CD4-positive, alpha-beta memory T cell (primary cell): ENCODE measurements around the gene USP34. TPM values are rescaled to one million over a fixed set of nuclear protein-coding genes. Genes with fewer than 3 reads are reported as not detected.
"Not testable (repeated sequence)": the region's sequence is repeated elsewhere in the genome, so short reads cannot be mapped to it uniquely, and the experiment has no call there.

ENCODE experiments used
- CTCF ChIA-PET: fragments of 350-600 bp; sonication (Branson Sonifier 250); formaldehyde crosslinking; loops from one replicate; lab custom pipeline; 2021; ENCODE audit warnings: inconsistent platforms; ENCODE audit not compliant: partially characterized antibody; lab: Charles Lee
- POLR2A ChIA-PET: fragments of 350-600 bp; sonication (Branson Sonifier 250); formaldehyde crosslinking; loops from one replicate; lab custom pipeline; 2021; ENCODE audit not compliant: partially characterized antibody; lab: Charles Lee
- DNase-seq, 5 donors: peaks; one replicate each; pipeline versions ENCODE4 v3.0.0 to v3.0.0-alpha.2; 2020 to 2022; ENCODE audit warnings: mixed read lengths in 1 of 5
- H3K27ac ChIP-seq: one replicate; pipeline ENCODE4 v1.7.0; 2013; ENCODE audit warnings: low read depth, low read length
- H3K27me3 ChIP-seq: 2 replicates; pipeline ENCODE4 v1.7.0; 2013; ENCODE audit warnings: mild to moderate bottlenecking, low read length, moderate library complexity; ENCODE audit not compliant: insufficient read depth
- H3K36me3 ChIP-seq: 2 replicates; pipeline ENCODE4 v1.7.0; 2013; ENCODE audit warnings: mild to moderate bottlenecking, low read length, moderate library complexity; ENCODE audit not compliant: insufficient read depth
- H3K4me1 ChIP-seq: 2 replicates; pipeline ENCODE4 v1.7.0; 2013; ENCODE audit warnings: mild to moderate bottlenecking, low read length, moderate library complexity; ENCODE audit not compliant: insufficient read depth
- H3K4me3 ChIP-seq, 2 donors: one replicate each; pipeline ENCODE4 v1.7.0; 2013; ENCODE audit warnings: low read length in 2 of 2, mild to moderate bottlenecking in 1 of 2
- H3K9me3 ChIP-seq, 2 donors: one replicate each; pipeline ENCODE4 v1.7.0; 2013; ENCODE audit warnings: low read length in 2 of 2, control low read depth in 1 of 2; ENCODE audit not compliant: control insufficient read depth in 1 of 2
- H3K27ac Mint-ChIP-seq, 7 donors: one replicate each; pipeline ENCODE4 v1.8.0; 2020 to 2021; ENCODE audit warnings: mixed read lengths in 7 of 7, mild to moderate bottlenecking in 6 of 7, inconsistent platforms in 3 of 7, moderate library complexity in 3 of 7
- H3K27me3 Mint-ChIP-seq, 2 donors: one replicate each; pipeline ENCODE4 v1.8.0; 2020 to 2021; ENCODE audit warnings: mixed read lengths in 2 of 2
- H3K36me3 Mint-ChIP-seq, 2 donors: one replicate each; pipeline ENCODE4 v1.8.0; 2020 to 2021; ENCODE audit warnings: mixed read lengths in 2 of 2, inconsistent platforms in 1 of 2, mild to moderate bottlenecking in 1 of 2
- H3K4me1 Mint-ChIP-seq, 4 donors: one replicate each; pipeline ENCODE4 v1.8.0; 2020 to 2021; ENCODE audit warnings: mixed read lengths in 4 of 4, mild to moderate bottlenecking in 1 of 4
- H3K4me3 Mint-ChIP-seq, 8 donors: one replicate each; pipeline ENCODE4 v1.8.0; 2020 to 2021; ENCODE audit warnings: mixed read lengths in 8 of 8, mild to moderate bottlenecking in 7 of 8, moderate library complexity in 6 of 8, inconsistent platforms in 3 of 8
- H3K9me3 Mint-ChIP-seq, 8 donors: one replicate each; pipeline ENCODE4 v1.8.0; 2020 to 2021; ENCODE audit warnings: mixed read lengths in 8 of 8, mild to moderate bottlenecking in 5 of 8, inconsistent platforms in 3 of 8, moderate library complexity in 1 of 8
- intact Hi-C: fragments of 100-400 bp; cut with micrococcal nuclease; formaldehyde crosslinking; loops from one replicate; pipeline ENCODE4 v1.15.1; 2023
- polyA plus RNA-seq, 2 donors: library from polyadenylated mRNA; unstranded; fragments of 300-500 nt; fragmentation: Illumina TruSeq; gene quantifications; one replicate each; pipeline ENCODE4 v1.2.3, GENCODE V29; 2021
- total RNA-seq, 2 experiments: library from RNA; stranded (reverse); gene quantifications; one replicate each; pipeline ENCODE4 v1.2.3, GENCODE V29; 2021

USP34 gene
- total and polyA plus RNA-seq, 4 experiments from 2014 or later: 7.9 to 164 (median 94.9) TPM

- H3K9me3 ChIP-seq: no peaks in the 10 kb centered on the region
- ChIA-PET CTCF (no interaction called here), POLR2A (no interaction called here)
- Mint-ChIP-seq H3K36me3 (peaks cover 38 to 49% of the 10 kb centered on the region in 2 donors), H3K4me1 (peaks cover 0 to 6% (median 1%) of the 10 kb centered on the region in 4 donors), H3K9me3 (peaks cover 0 to 14% (median 6%) of the 10 kb centered on the region in 8 donors), H3K27ac (peak overlapping the region in 1 of 7 donors; percentile 64), H3K4me3 (no peak overlapping the region), H3K27me3 (no peaks in the 10 kb centered on the region)
- no peaks in the 10 kb centered on the region for H3K27me3 ChIP-seq
- intact Hi-C loops: no loop called here
- H3K4me1 ChIP-seq: no peaks in the 10 kb centered on the region
- no peak overlapping the region for H3K4me3 ChIP-seq
- no peak overlapping the region for H3K27ac ChIP-seq
- H3K36me3 ChIP-seq: no peaks in the 10 kb centered on the region
- DNase-seq: no peak
Measured at GRCh38 chr2:61158356-61158955, 312.4 kb downstream of the USP34 start.

DNA sequence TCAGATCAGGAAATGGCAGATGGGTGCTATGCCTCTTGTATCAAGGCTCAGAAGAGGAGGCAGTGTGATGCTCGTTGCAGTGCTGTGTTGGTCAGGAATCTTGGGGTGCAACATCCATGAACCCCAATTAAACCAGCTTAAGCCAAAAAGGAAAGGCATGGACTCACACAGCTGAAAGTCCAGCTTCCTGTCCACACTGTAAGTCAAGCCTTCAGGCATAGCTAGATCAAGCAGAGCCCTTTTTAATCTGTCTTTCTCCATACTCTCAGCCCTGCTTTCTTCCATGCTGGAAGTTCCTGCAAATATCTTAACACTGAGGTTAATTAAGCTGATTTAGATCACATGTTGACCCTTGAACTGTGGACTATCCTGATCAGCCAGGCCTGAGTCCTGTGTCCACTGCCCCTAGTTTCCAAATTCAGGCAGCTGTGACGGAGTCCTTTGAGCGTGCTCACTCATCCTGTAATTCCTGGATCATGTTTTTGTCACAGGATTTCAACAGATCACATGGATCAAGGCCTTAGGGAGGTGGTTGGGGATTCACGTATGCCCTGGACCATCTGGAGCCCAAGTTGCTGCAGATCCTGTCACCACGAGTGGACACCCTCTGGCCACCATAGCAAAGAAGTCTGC lies 313.4 kb downstream of the USP34 start:
- Mint-ChIP-seq H3K27ac (no peak overlapping the region), H3K4me3 (no peak overlapping the region), H3K9me3 (peaks cover 0 to 14% (median 6%) of the 10 kb centered on the region in 8 donors)

GRCh38 chr2:61151436-61151835 lies 319.5 kb downstream of the USP34 start:
- H3K27ac Mint-ChIP-seq: no peak overlapping the region
- ChIA-PET CTCF (interaction anchor here (2.1 kb wide), 1 partner anchor 16 kb away, joined by 8 read pairs; no protein-coding TSS in a partner anchor), POLR2A (no interaction called here)
- H3K4me3 Mint-ChIP-seq: no peak overlapping the region
- Histone ChIP-seq H3K9me3 (no peaks in the 10 kb centered on the region), H3K27me3 (no peaks in the 10 kb centered on the region), H3K27ac (no peak overlapping the region), H3K4me3 (no peak overlapping the region), H3K4me1 (no peaks in the 10 kb centered on the region), H3K36me3 (peaks cover 9% of the 10 kb centered on the region)
- intact Hi-C loops: no loop called here
- H3K4me1 Mint-ChIP-seq: peaks cover 0 to 3% (median 1%) of the 10 kb centered on the region in 4 donors
- H3K9me3 Mint-ChIP-seq: no peaks in the 10 kb centered on the region
- no peaks in the 10 kb centered on the region for H3K27me3 Mint-ChIP-seq
- no peak for DNase-seq
- H3K36me3 Mint-ChIP-seq: peaks cover 25 to 28% of the 10 kb centered on the region in 2 donors

More for the DNA sequence above, 313.4 kb downstream of the USP34 start:
- Mint-ChIP-seq H3K27me3 (no peaks in the 10 kb centered on the region), H3K36me3 (peaks cover 32 to 43% of the 10 kb centered on the region in 2 donors), H3K4me1 (peaks cover 0 to 4% (median 1%) of the 10 kb centered on the region in 4 donors)
- no peak overlapping the region for H3K4me3 ChIP-seq
- no peak overlapping the region for H3K27ac ChIP-seq
- H3K27me3 ChIP-seq: no peaks in the 10 kb centered on the region
- ChIA-PET POLR2A (no interaction called here), CTCF (no interaction called here)
- no peaks in the 10 kb centered on the region for H3K4me1 ChIP-seq
- intact Hi-C loops: no loop called here
- H3K9me3 ChIP-seq: no peaks in the 10 kb centered on the region
- DNase-seq: no peak
- no peaks in the 10 kb centered on the region for H3K36me3 ChIP-seq

DNA sequence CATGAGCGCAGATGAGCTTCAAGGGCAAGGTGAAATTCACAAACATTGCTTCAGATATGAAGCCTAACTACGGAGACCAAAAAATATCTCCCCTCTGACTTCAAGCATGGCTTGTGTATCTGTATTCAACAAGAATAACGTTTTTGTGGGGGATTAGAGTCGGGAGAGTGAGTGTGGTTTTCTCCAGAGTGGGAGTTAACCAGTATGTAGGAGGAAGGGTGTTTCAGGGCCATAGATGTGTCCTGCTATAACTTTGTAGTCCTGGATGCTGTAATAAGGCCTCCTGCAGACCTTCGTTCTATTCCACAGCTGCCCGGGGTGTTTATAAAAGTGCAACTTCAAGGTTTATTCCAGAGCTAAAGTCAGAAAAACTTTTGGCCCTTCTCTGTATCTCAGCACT lies 321.8 kb downstream of the USP34 start:
- Mint-ChIP-seq H3K27ac (no peak overlapping the region), H3K4me1 (peaks cover 6 to 11% (median 9%) of the 10 kb centered on the region in 4 donors), H3K27me3 (no peaks in the 10 kb centered on the region), H3K4me3 (no peak overlapping the region), H3K36me3 (peaks cover 26 to 33% of the 10 kb centered on the region in 2 donors), H3K9me3 (peaks cover 0 to 4% (median 0%) of the 10 kb centered on the region in 8 donors)
- Histone ChIP-seq H3K27ac (no peak overlapping the region), H3K4me1 (peaks cover 10% of the 10 kb centered on the region), H3K27me3 (no peaks in the 10 kb centered on the region), H3K36me3 (peaks cover 9% of the 10 kb centered on the region), H3K9me3 (no peaks in the 10 kb centered on the region), H3K4me3 (no peak overlapping the region)
- intact Hi-C loops: loop anchor here (5.0 to 10.0 kb wide), 2 partner anchors 134 to 342 kb away; partner anchors contain the start of genes PEX13 and PUS10
- ChIA-PET CTCF (interaction anchor here (0.7 kb wide), 1 partner anchor 390 kb away, joined by 3 read pairs; no protein-coding TSS in a partner anchor), POLR2A (no interaction called here)
- no peak for DNase-seq

DNA sequence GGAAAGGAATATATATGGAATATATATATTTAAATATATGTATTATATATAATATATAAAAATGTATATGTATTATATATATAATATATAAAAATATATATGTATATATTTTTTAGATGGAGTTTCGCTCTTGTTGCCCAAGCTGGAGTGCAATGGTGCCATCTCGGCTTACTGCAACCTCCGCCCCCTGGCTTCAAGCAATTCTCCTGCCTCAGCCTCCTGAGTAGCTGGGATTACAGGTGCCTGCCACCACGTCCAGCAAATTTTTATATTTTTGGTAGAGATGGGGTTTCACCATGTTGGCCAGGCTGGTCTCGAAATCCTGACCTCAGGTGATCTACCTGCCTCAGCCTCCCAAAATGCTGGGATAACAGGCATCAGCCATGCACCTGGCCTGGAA lies 322.8 kb downstream of the USP34 start:
- H3K27ac Mint-ChIP-seq, DNase-seq, H3K4me1 ChIP-seq, H3K27ac ChIP-seq, H3K4me3 ChIP-seq, H3K4me3 Mint-ChIP-seq, H3K27me3 ChIP-seq, H3K9me3 ChIP-seq, H3K36me3 ChIP-seq, H3K27me3 Mint-ChIP-seq, POLR2A ChIA-PET, H3K9me3 Mint-ChIP-seq, CTCF ChIA-PET: not testable (repeated sequence)
- Mint-ChIP-seq H3K36me3 (peaks cover 26 to 33% of the 10 kb centered on the region in 2 donors), H3K4me1 (peaks cover 6 to 11% (median 9%) of the 10 kb centered on the region in 4 donors)
- intact Hi-C loops: loop anchor here (5.0 to 10.0 kb wide), 2 partner anchors 133 to 341 kb away; partner anchors contain the start of genes PEX13 and PUS10

DNA sequence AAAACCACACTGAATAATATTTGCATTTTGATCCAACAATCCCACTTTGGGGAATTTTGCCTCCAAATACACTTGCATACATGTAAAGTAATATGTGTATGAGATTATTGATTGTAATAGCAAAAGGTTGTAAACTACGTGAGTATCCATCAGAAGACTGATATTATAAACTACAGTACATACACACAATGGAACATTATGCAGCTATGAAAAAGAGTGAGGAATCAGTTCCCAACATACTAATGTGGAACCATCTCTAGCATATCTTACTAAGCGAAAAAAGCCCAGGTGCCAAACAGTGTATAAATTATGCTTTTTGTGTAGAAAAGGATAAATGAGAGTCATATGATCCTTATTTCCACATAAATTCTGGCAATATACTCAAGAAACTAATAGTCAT lies 324.9 kb downstream of the USP34 start:
- Mint-ChIP-seq H3K4me1 (peaks cover 6 to 11% (median 9%) of the 10 kb centered on the region in 4 donors), H3K4me3 (peak overlapping the region in 6 of 8 donors; percentile 70 to 97 (median 84)), H3K27ac (peak overlapping the region in 2 of 7 donors; percentile 48 to 96), H3K9me3 (peaks cover 0 to 4% (median 0%) of the 10 kb centered on the region in 8 donors), H3K27me3 (no peaks in the 10 kb centered on the region), H3K36me3 (peaks cover 21 to 27% of the 10 kb centered on the region in 2 donors)
- Histone ChIP-seq H3K36me3 (peaks cover 9% of the 10 kb centered on the region), H3K4me1 (peaks cover 10% of the 10 kb centered on the region), H3K27ac (no peak overlapping the region), H3K9me3 (no peaks in the 10 kb centered on the region), H3K4me3 (no peak overlapping the region), H3K27me3 (no peaks in the 10 kb centered on the region)
- ChIA-PET POLR2A (interaction anchor here (3.2 to 4.2 kb wide), 2 partner anchors 32 to 129 kb away, joined by 9 to 67 read pairs; partner anchors contain the start of genes PEX13 and PUS10), CTCF (interaction anchor here (1.5 to 2.4 kb wide), 2 partner anchors 11 to 32 kb away, joined by 5 to 8 read pairs; no protein-coding TSS in a partner anchor)
- no peak for DNase-seq
- intact Hi-C loops: loop anchor here (1.0 to 10.0 kb wide), 4 partner anchors 31 to 339 kb away; partner anchors contain the start of genes PEX13, PUS10 and SANBR
